ENCODE measurements around the gene CYBA.

- TF ChIP-seq, protein P1, sequence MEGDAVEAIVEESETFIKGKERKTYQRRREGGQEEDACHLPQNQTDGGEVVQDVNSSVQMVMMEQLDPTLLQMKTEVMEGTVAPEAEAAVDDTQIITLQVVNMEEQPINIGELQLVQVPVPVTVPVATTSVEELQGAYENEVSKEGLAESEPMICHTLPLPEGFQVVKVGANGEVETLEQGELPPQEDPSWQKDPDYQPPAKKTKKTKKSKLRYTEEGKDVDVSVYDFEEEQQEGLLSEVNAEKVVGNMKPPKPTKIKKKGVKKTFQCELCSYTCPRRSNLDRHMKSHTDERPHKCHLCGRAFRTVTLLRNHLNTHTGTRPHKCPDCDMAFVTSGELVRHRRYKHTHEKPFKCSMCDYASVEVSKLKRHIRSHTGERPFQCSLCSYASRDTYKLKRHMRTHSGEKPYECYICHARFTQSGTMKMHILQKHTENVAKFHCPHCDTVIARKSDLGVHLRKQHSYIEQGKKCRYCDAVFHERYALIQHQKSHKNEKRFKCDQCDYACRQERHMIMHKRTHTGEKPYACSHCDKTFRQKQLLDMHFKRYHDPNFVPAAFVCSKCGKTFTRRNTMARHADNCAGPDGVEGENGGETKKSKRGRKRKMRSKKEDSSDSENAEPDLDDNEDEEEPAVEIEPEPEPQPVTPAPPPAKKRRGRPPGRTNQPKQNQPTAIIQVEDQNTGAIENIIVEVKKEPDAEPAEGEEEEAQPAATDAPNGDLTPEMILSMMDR (IDR thresholded peaks at IDR 0.05) = no peak
- TF ChIP-seq EZH2 (IDR thresholded peaks at IDR 0.05; ENCODE audit: borderline replicate concordance, insufficient read depth, low read depth, low read length, poor library complexity, severe bottlenecking) = no peak
Observed at GRCh38 chr16:88665570-88665969, 14.7 kb upstream of the CYBA start.
